SU-DHL-6 (cell line): ENCODE data around the gene TMEM200B.

Experiments used
- EZH2phosphoT487 ChIP-seq: fragments of 200-600 bp; sonication (generic), shearing (Covaris generic); conservative IDR thresholded peaks from 2 replicates; pipeline ENCODE4 v1.6.1; 2018; ENCODE audit warnings: mild to moderate bottlenecking, antibody characterized with exemption, low read length, moderate library complexity, mixed read lengths
- TF ChIP-seq, protein P1 (sequence below): fragments of 200-600 bp; sonication (generic); IDR thresholded peaks from one replicate; pipeline ENCODE4 v1.5.1; 2017; ENCODE audit warnings: antibody characterized with exemption, mild to moderate bottlenecking, low read length, moderate library complexity; ENCODE audit not compliant: insufficient read depth, poor library complexity, severe bottlenecking

DNA sequence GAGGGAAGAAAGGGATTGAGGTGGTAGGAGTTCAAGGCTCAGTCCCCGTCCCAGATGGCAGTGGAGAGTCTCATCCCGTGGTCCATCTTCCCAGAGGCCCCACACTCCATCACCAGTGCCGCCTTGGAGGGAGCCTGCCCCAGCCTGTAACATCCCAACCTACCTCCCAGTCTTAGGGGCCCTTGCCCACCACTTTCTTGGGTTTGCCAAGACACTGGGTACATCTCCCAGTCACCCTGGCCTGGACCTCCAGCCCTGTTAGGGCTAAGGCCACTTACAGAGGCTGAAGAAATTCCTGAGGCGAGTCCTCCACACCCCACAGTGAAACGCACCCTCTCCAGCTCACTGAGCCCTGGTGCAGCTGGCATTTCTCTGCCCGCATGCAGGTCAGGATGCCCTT lies 3.3 kb downstream of the TMEM200B start:
- TF ChIP-seq, protein P1, sequence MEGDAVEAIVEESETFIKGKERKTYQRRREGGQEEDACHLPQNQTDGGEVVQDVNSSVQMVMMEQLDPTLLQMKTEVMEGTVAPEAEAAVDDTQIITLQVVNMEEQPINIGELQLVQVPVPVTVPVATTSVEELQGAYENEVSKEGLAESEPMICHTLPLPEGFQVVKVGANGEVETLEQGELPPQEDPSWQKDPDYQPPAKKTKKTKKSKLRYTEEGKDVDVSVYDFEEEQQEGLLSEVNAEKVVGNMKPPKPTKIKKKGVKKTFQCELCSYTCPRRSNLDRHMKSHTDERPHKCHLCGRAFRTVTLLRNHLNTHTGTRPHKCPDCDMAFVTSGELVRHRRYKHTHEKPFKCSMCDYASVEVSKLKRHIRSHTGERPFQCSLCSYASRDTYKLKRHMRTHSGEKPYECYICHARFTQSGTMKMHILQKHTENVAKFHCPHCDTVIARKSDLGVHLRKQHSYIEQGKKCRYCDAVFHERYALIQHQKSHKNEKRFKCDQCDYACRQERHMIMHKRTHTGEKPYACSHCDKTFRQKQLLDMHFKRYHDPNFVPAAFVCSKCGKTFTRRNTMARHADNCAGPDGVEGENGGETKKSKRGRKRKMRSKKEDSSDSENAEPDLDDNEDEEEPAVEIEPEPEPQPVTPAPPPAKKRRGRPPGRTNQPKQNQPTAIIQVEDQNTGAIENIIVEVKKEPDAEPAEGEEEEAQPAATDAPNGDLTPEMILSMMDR: no peak
- TF ChIP-seq EZH2phosphoT487: no peak
